ENCODE measurements around the gene REX1BD. TPM values are rescaled to one million over a fixed set of nuclear protein-coding genes. Genes with fewer than 3 reads are reported as not detected.

REX1BD gene
- polyA plus RNA-seq, 3 donors: 83.7 to 141 (median 122) TPM

GRCh38 chr19:18612051-18612771 is 23.6 kb downstream of the REX1BD start:
- intact Hi-C loops (cut with micrococcal nuclease): no loop called here

GRCh38 chr19:18612772-18613588 is 24.4 kb downstream of the REX1BD start, which contains the start of gene TMEM59L:
TMEM59L (plus strand) TSS chr19:18612870; CDS start chr19:18612959, 89 bp downstream.
- Mint-ChIP-seq H3K27ac (no peak within 1 kb of the TSS), H3K36me3 (peaks cover 3% of the 10 kb centered on the region in 2 donors), H3K9me3 (peaks cover 4 to 25% (median 16%) of the 10 kb centered on the region in 7 donors), H3K27me3 (ENCODE audit: low read depth in 3 of 3) (peaks cover 82 to 96% (median 89%) of the 10 kb centered on the region in 3 donors), H3K4me1 (peaks cover 10% of the 10 kb centered on the region), H3K4me3 (peak within 1 kb of the TSS in 1 of 2 donors; percentile 83)
- Histone ChIP-seq H3K4me2 (replicated peaks; ENCODE audit: extremely low read depth, low read length, poor library complexity, severe bottlenecking) (peak within 1 kb of the TSS; percentile 52), H2AFZ (ENCODE audit: insufficient read depth, low read depth, low read length, poor library complexity, severe bottlenecking) (peak within 1 kb of the TSS; percentile 41), H3K27me3 (ENCODE audit: control insufficient read depth in 2 of 2, insufficient read depth in 2 of 2, low read length in 2 of 2) (peaks cover 61 to 84% of the 10 kb centered on the region in 2 donors), H3K79me2 (ENCODE audit: insufficient read depth, low read length) (no peaks in the 10 kb centered on the region), H3K27ac (ENCODE audit: low read depth in 1 of 2, low read length in 2 of 2) (no peak within 1 kb of the TSS), H4K20me1 (ENCODE audit: insufficient read depth, low read length) (no peaks in the 10 kb centered on the region), H3K4me3 (replicated peaks in 1 of 3; ENCODE audit: low read depth in 2 of 3, low read length in 3 of 3) (peak within 1 kb of the TSS in 1 of 3 experiments; percentile 43), H3K9me3 (replicated peaks in 1 of 2; ENCODE audit: control insufficient read depth in 1 of 2, insufficient read depth in 1 of 2, low read length in 2 of 2) (peaks cover 6 to 35% of the 10 kb centered on the region in 2 donors), H3K4me1 (ENCODE audit: control insufficient read depth in 1 of 2, insufficient read depth in 2 of 2, low read length in 2 of 2) (peaks cover 0 to 9% of the 10 kb centered on the region in 2 donors), H3K9ac (ENCODE audit: insufficient read depth, low read length, poor library complexity, severe bottlenecking) (peak within 1 kb of the TSS; percentile 4), H3K36me3 (replicated peaks in 1 of 2; ENCODE audit: control insufficient read depth in 1 of 2, insufficient read depth in 2 of 2, low read length in 2 of 2) (no peaks in the 10 kb centered on the region)
- DNase-seq: no peak
- WGBS (ENCODE audit: insufficient coverage): 1% methylated on average over 63 of the region's 70 CpGs
- intact Hi-C loops (cut with micrococcal nuclease): no loop called here
- TF ChIP-seq, protein P1, sequence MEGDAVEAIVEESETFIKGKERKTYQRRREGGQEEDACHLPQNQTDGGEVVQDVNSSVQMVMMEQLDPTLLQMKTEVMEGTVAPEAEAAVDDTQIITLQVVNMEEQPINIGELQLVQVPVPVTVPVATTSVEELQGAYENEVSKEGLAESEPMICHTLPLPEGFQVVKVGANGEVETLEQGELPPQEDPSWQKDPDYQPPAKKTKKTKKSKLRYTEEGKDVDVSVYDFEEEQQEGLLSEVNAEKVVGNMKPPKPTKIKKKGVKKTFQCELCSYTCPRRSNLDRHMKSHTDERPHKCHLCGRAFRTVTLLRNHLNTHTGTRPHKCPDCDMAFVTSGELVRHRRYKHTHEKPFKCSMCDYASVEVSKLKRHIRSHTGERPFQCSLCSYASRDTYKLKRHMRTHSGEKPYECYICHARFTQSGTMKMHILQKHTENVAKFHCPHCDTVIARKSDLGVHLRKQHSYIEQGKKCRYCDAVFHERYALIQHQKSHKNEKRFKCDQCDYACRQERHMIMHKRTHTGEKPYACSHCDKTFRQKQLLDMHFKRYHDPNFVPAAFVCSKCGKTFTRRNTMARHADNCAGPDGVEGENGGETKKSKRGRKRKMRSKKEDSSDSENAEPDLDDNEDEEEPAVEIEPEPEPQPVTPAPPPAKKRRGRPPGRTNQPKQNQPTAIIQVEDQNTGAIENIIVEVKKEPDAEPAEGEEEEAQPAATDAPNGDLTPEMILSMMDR (IDR thresholded peaks at IDR 0.05): no peak

More at GRCh38 chr19:18612051-18612771, 23.6 kb downstream of the REX1BD start:
- peaks cover 4 to 36% of the 10 kb centered on the region in 2 donors for H3K9me3 ChIP-seq (replicated peaks in 1 of 2; ENCODE audit: control insufficient read depth in 1 of 2, insufficient read depth in 1 of 2, low read length in 2 of 2)
- peaks cover under 1 to 29% (median 14%) of the 10 kb centered on the region in 7 donors for H3K9me3 Mint-ChIP-seq
- peaks cover 0 to 9% of the 10 kb centered on the region in 2 donors for H3K4me1 ChIP-seq (ENCODE audit: control insufficient read depth in 1 of 2, insufficient read depth in 2 of 2, low read length in 2 of 2)
- peaks cover 3% of the 10 kb centered on the region in 2 donors for H3K36me3 Mint-ChIP-seq
- no peak overlapping the region for H3K27ac Mint-ChIP-seq
- no peaks in the 10 kb centered on the region for H4K20me1 ChIP-seq (ENCODE audit: insufficient read depth, low read length)
- peak overlapping the region in 1 of 2 donors; percentile 83 for H3K4me3 Mint-ChIP-seq
- H3K9ac ChIP-seq (ENCODE audit: insufficient read depth, low read length, poor library complexity, severe bottlenecking): no peak overlapping the region
- H3K27ac ChIP-seq (ENCODE audit: low read depth in 1 of 2, low read length in 2 of 2): no peak overlapping the region
- H3K79me2 ChIP-seq (ENCODE audit: insufficient read depth, low read length): no peaks in the 10 kb centered on the region
- peaks cover 83 to 98% (median 94%) of the 10 kb centered on the region in 3 donors for H3K27me3 Mint-ChIP-seq (ENCODE audit: low read depth in 3 of 3)
- WGBS (ENCODE audit: insufficient coverage): 1% methylated on average over 25 of the region's 30 CpGs
- peaks cover 69 to 92% of the 10 kb centered on the region in 2 donors for H3K27me3 ChIP-seq (ENCODE audit: control insufficient read depth in 2 of 2, insufficient read depth in 2 of 2, low read length in 2 of 2)
- no peak for DNase-seq
- peak overlapping the region; percentile 52 for H3K4me2 ChIP-seq (replicated peaks; ENCODE audit: extremely low read depth, low read length, poor library complexity, severe bottlenecking)
- H3K4me1 Mint-ChIP-seq: peaks cover 12% of the 10 kb centered on the region
- H2AFZ ChIP-seq (ENCODE audit: insufficient read depth, low read depth, low read length, poor library complexity, severe bottlenecking): no peak overlapping the region
- TF ChIP-seq, protein P1 (IDR thresholded peaks at IDR 0.05): no peak
- no peaks in the 10 kb centered on the region for H3K36me3 ChIP-seq (replicated peaks in 1 of 2; ENCODE audit: control insufficient read depth in 1 of 2, insufficient read depth in 2 of 2, low read length in 2 of 2)
- H3K4me3 ChIP-seq (replicated peaks in 1 of 3; ENCODE audit: low read depth in 2 of 3, low read length in 3 of 3): peak overlapping the region in 1 of 3 experiments; percentile 43

Data from CD14-positive monocyte (primary cell).